Fibroblast of the aortic adventitia (primary cell): ENCODE measurements around the gene KLK1. TPM values are rescaled to one million over a fixed set of nuclear protein-coding genes. Genes with fewer than 3 reads are reported as not detected.
"Not testable (repeated sequence)": the region's sequence is repeated elsewhere in the genome, so short reads cannot be mapped to it uniquely, and the experiment has no call there.

ENCODE experiments used
- DNase-seq: peaks from one replicate; pipeline ENCODE4 v3.0.0-alpha.2; 2010; ENCODE audit warnings: low read depth
- H3K4me3 ChIP-seq: 2 replicates; pipeline ENCODE4 v1.5.1; 2011; ENCODE audit warnings: low read depth, mild to moderate bottlenecking, control low read depth, low read length, moderate library complexity
- total RNA-seq: library from RNA; depleted of rRNA; stranded (reverse); fragments of >200 nt; gene quantifications from 2 replicates; pipeline ENCODE4 v1.2.3, GENCODE V29; 2012; ENCODE audit warnings: low replicate concordance
- TF ChIP-seq, protein P1 (sequence below): IDR thresholded peaks from 2 replicates; pipeline ENCODE4 v1.5.1; 2011; ENCODE audit warnings: mild to moderate bottlenecking, low read length, control low read depth, inconsistent platforms; ENCODE audit not compliant: insufficient read depth

The KLK1 gene
- total RNA-seq, 1 donor = not detected

DNA sequence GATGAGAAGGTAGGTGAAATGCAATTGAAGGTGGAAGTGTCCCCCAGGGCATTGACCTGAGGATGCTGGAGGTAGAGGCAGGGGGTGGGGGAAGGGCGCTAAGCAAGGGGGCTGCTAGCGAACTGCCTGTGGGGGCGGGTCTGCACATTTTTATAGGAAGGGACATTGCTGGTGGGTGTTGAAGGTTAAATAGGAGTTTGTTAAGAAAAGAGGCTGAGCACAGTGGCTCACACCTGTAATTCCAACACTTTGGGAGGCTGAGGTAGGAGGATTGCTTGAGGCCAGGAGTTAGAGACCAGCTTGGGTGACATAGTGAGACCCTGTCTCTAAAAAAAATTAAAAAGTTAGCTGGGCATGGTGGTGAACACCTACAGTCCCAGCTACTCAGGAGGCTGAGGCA lies 38.9 kb downstream of the KLK1 start:
- H3K4me3 ChIP-seq = no peak overlapping the region
- TF ChIP-seq, protein P1, sequence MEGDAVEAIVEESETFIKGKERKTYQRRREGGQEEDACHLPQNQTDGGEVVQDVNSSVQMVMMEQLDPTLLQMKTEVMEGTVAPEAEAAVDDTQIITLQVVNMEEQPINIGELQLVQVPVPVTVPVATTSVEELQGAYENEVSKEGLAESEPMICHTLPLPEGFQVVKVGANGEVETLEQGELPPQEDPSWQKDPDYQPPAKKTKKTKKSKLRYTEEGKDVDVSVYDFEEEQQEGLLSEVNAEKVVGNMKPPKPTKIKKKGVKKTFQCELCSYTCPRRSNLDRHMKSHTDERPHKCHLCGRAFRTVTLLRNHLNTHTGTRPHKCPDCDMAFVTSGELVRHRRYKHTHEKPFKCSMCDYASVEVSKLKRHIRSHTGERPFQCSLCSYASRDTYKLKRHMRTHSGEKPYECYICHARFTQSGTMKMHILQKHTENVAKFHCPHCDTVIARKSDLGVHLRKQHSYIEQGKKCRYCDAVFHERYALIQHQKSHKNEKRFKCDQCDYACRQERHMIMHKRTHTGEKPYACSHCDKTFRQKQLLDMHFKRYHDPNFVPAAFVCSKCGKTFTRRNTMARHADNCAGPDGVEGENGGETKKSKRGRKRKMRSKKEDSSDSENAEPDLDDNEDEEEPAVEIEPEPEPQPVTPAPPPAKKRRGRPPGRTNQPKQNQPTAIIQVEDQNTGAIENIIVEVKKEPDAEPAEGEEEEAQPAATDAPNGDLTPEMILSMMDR = no peak
- no peak for DNase-seq

DNA sequence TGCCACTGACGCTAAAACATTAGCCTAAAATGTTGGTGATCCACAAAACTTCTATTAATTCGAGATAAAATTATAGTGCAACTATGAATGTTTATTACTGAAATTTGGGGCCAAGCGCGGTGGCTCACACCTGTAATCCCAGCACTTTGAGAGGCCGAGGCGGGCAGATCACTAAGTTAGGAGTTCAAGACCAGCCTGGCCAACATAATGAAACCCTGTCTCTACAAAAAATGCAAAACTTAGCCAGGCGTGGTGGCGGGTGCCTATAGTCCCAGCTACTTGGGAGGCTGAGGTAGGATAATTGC lies 39.8 kb downstream of the KLK1 start:
- H3K4me3 ChIP-seq, DNase-seq: not testable (repeated sequence)

DNA sequence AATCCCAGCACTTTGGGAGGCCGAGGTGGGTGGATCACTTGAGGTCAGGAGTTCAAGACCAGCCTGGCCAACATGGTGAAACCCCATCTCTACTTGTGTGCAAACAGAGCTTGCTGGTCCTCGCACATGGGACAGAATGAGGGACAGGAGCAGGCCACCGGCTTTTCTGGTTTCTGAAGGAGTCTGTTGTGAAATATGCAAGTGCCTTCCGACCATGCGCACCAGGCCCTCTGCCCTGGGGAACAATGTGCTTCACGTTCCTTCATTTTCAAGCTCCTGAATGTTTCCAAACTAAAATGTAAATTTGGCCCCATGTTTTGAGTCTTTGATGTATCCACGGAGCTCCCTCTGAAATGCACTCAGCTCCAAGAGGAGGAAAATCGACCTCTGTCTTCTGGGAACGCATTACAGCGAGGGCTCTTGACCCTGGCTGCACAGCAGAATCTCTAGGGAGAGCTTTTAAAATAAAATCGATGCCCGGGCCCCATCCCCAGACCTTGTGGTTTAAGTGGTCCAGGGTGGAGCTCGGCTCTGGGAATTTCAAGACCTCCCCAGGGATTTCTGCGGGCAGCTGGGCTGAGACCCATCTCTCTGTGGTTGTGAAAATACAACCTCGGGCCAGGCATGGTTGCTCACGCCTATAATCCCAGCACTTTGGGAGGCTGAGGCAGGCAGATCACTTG lies 42.7 kb downstream of the KLK1 start:
- TF ChIP-seq, protein P1 = no peak
- no peak for DNase-seq
- no peak overlapping the region for H3K4me3 ChIP-seq

- H3K4me3 ChIP-seq = no peak overlapping the region
- TF ChIP-seq, protein P1 = no peak
- no peak for DNase-seq
Measured at GRCh38 chr19:50779504-50780457, 43.8 kb downstream of the KLK1 start.

- DNase-seq = no peak
- TF ChIP-seq, protein P1 = no peak
Measured at GRCh38 chr19:50778906-50779430, 44.6 kb downstream of the KLK1 start.

DNA sequence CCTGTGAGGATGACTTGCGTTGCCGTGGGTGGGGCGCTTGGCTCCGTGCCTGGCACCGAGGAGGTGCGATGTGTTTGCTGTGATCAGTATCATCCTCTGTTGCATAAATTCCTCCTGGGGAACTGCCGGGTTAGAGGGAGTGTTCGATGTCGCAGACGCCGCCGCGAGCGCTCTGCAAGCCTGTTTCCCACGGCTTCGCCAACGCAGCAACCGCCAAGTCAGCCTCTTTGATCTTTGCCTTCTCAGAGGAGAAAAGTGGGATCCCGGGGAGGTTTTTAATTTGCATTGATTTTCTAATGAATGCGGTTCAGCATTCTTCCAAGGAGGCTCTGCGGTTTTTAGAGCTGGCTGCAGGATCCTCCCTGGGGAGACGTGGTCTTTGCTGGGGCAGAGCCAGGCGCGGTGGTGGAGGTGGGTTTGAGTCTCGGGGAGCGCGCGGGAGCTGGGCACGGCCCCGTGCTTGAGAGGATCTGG lies 45.7 kb downstream of the KLK1 start:
- TF ChIP-seq, protein P1 = no peak
- no peak for DNase-seq
- no peak overlapping the region for H3K4me3 ChIP-seq

More at GRCh38 chr19:50778906-50779430, 44.6 kb downstream of the KLK1 start:
- no peak overlapping the region for H3K4me3 ChIP-seq

DNA sequence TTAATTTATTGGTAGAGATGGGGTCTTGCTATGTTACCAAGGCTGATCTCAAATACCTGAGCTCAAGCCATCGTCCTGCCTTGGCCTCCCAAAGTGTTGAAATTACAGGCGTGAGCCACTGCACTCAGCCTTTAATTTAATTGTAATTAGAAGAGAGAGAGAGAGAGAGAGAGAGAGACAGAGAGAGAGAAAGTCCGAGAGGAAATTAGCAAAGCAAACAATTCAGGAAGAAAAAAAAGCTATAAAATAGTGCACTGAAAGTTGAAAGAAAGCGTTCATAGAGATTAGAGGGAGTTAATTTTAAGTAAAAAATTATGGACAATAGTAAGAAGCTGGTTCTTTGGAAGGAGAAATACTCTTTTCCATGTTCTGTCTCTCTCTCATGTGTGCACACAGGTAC lies 46.3 kb downstream of the KLK1 start:
- H3K4me3 ChIP-seq = no peak overlapping the region
- DNase-seq = no peak
- TF ChIP-seq, protein P1 = no peak
